Measurements from ENCODE around the gene ARL15. TPM values are rescaled to one million over a fixed set of nuclear protein-coding genes. Genes with fewer than 3 reads are reported as not detected.
A peak's percentile ranks its signal among the peaks of the same experiment; 100 is the strongest.

The ARL15 gene
- total and polyA plus RNA-seq, 2 of the 4 experiments (the other 2 are of a cell fraction), result 7.3 to 19.2 TPM

GRCh38 chr5:54088081-54088480, 222.3 kb downstream of the ARL15 start:
- Histone ChIP-seq H3K36me3 (ENCODE audit: control insufficient read depth, insufficient read depth, low read length) (no peaks in the 10 kb centered on the region), H3K79me1 (ENCODE audit: low read depth in 1 of 2, low read length in 2 of 2) (peaks cover 0 to 3% of the 10 kb centered on the region in 2 experiments; a peak in 1 of 4 replicates), H4K20me1 (ENCODE audit: insufficient read depth, low read length) (no peaks in the 10 kb centered on the region), H3K56ac (ENCODE audit: extremely low read depth, insufficient read depth, low read length) (peak overlapping the region; percentile 44), H4K8ac (ENCODE audit: low read depth in 2 of 2, low read length in 2 of 2) (peak overlapping the region; percentile 88 to 91), H3K4me2 (ENCODE audit: low read depth, low read length) (peak overlapping the region; percentile 21; the same call in 1 of the 2 replicates), H4K91ac (ENCODE audit: insufficient read depth, low read depth, low read length) (peak overlapping the region; percentile 94), H3K9me3 (ENCODE audit: control insufficient read depth, insufficient read depth, low read length) (no peaks in the 10 kb centered on the region), H2BK120ac (ENCODE audit: low read depth, low read length) (peak overlapping the region; percentile 96), H3K27ac (ENCODE audit: insufficient read depth, low read length) (peak overlapping the region; percentile 90; the same call in 1 of the 2 replicates), H4K5ac (ENCODE audit: low read depth, low read length) (peak overlapping the region; percentile 77), H3K4me3 (ENCODE audit: insufficient read depth, low read depth, low read length) (no peak overlapping the region), H3K4me1 (ENCODE audit: control insufficient read depth, insufficient read depth, low read length) (peaks cover 15% of the 10 kb centered on the region), H3K14ac (replicated peaks; ENCODE audit: low read depth, low read length) (peak overlapping the region; percentile 91), H2AFZ (replicated peaks; ENCODE audit: low read length, poor library complexity) (no peak overlapping the region), H2BK15ac (ENCODE audit: low read depth, low read length) (peak overlapping the region; percentile 85; the same call in 2 of the 3 replicates), H3K9ac (ENCODE audit: low read depth, low read length) (no peak overlapping the region), H3K27me3 (ENCODE audit: control insufficient read depth, insufficient read depth, low read length) (no peaks in the 10 kb centered on the region), H3K18ac (ENCODE audit: low read depth, low read length) (peak overlapping the region; percentile 83), H2BK20ac (ENCODE audit: low read depth, low read length) (peak overlapping the region; percentile 97), H2AK9ac (replicated peaks; ENCODE audit: low read depth, low read length, poor library complexity) (no peak overlapping the region), H2AK5ac (ENCODE audit: low read depth, low read length) (peak overlapping the region; percentile 27), H3K23ac (ENCODE audit: low read depth, low read length) (peak overlapping the region; percentile 85), H3K4ac (ENCODE audit: low read depth, low read length) (peak overlapping the region; percentile 95), H2BK5ac (ENCODE audit: low read depth, low read length, poor library complexity, severe bottlenecking) (peak overlapping the region; percentile 90), H3K9me1 (ENCODE audit: insufficient read depth, low read length) (no peaks in the 10 kb centered on the region)
- WGBS, 2 experiments (ENCODE audit: extremely low coverage in 2 of 2, insufficient read length in 1 of 2), result no CpG with 5 or more reads among the region's 2 CpGs
- ChIA-PET CTCF (interaction anchor here (0.6 kb wide), 1 partner anchor 211 kb away, joined by 3 read pairs; no protein-coding TSS in a partner anchor), POLR2A (ENCODE audit: unreplicated experiment) (no interaction called here)
- DNase-seq (peak; percentile 7), ATAC-seq (ENCODE audit: low read depth) (peak; percentile 14)
- dilution Hi-C loops (cut with HindIII; ENCODE audit: low sequenced_read_pairs, unreplicated experiment) (no loop called here), in situ Hi-C loops (cut with MboI; ENCODE audit: low sequenced_read_pairs) (no loop called here), intact Hi-C loops (cut with micrococcal nuclease) (no loop called here)
- TF ChIP-seq CTCF (conservative IDR thresholded peaks at IDR 0.05; ENCODE audit: low read depth, low read length) (no peak), MAZ (IDR thresholded peaks at IDR 0.05; ENCODE audit: borderline replicate concordance, low read depth, low read length) (no peak), SMC3 (IDR thresholded peaks at IDR 0.05; ENCODE audit: low read depth, low read length) (no peak), CEBPB (IDR thresholded peaks at IDR 0.05; ENCODE audit: low read depth, low read length) (no peak), FOS (IDR thresholded peaks at IDR 0.05; ENCODE audit: low read depth, low read length) (no peak), RAD21 (IDR thresholded peaks at IDR 0.05; ENCODE audit: low read length) (no peak)
- BruUV-seq (replicated peaks), result no TSS peak
